ENCODE results near the gene DERA. TPM values are rescaled to one million over a fixed set of nuclear protein-coding genes. Genes with fewer than 3 reads are reported as not detected.

Gene DERA
- total RNA-seq, 1 donor = 47.4 TPM

DNA sequence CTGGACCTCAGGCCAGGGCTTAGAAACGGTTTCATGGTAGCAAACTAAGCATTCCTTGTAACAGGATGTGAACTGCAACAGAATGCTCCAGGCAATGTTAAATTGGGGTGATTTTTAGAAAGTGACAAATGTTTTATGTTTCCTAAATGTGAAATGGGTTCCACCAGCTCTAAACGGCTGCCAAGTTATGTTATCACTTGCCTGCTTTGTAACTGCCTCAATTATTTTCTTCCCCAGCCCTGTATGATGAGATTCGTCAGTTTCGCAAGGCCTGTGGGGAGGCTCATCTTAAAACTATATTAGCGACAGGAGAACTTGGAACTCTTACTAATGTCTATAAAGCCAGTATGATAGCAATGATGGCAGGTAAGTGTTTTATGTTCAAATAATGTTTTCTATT lies 70.9 kb downstream of the DERA start:
- Histone ChIP-seq H2AFZ (ENCODE audit: low read length) (no peak overlapping the region), H3K36me3 (ENCODE audit: insufficient read depth, low read length) (peaks cover 4% of the 10 kb centered on the region), H3K4me1 (ENCODE audit: insufficient read depth, low read length) (peaks cover 57% of the 10 kb centered on the region), H3K79me2 (ENCODE audit: insufficient read depth, low read length) (no peaks in the 10 kb centered on the region), H3K4me3 (ENCODE audit: insufficient read depth, low read length) (no peak overlapping the region), H3K27me3 (ENCODE audit: insufficient read depth, low read length) (no peaks in the 10 kb centered on the region), H3K27ac (ENCODE audit: low read depth, low read length) (peak overlapping the region; percentile 50), H4K20me1 (ENCODE audit: insufficient read depth, low read length) (no peaks in the 10 kb centered on the region), H3K9me3 (ENCODE audit: low read depth, low read length) (no peaks in the 10 kb centered on the region), H3K4me2 (ENCODE audit: insufficient read depth, low read length) (peak overlapping the region; percentile 28)
- DNase-seq (ENCODE audit: insufficient read length, low spot score, missing footprints) = no peak
- no peak for TF ChIP-seq CTCF (IDR thresholded peaks at IDR 0.05; ENCODE audit: extremely low read depth, low read depth, low read length)

- Histone ChIP-seq H3K27ac (ENCODE audit: low read depth, low read length) (peak overlapping the region; percentile 50), H3K4me3 (ENCODE audit: insufficient read depth, low read length) (no peak overlapping the region), H3K4me2 (ENCODE audit: insufficient read depth, low read length) (peak overlapping the region; percentile 28), H4K20me1 (ENCODE audit: insufficient read depth, low read length) (no peaks in the 10 kb centered on the region), H3K27me3 (ENCODE audit: insufficient read depth, low read length) (no peaks in the 10 kb centered on the region), H3K36me3 (ENCODE audit: insufficient read depth, low read length) (peaks cover 6% of the 10 kb centered on the region), H3K9me3 (ENCODE audit: low read depth, low read length) (no peaks in the 10 kb centered on the region), H3K79me2 (ENCODE audit: insufficient read depth, low read length) (no peaks in the 10 kb centered on the region), H3K4me1 (ENCODE audit: insufficient read depth, low read length) (peaks cover 56% of the 10 kb centered on the region), H2AFZ (ENCODE audit: low read length) (no peak overlapping the region)
- peak; percentile 78 for DNase-seq (ENCODE audit: insufficient read length, low spot score, missing footprints)
- peak; percentile 72 for TF ChIP-seq CTCF (IDR thresholded peaks at IDR 0.05; ENCODE audit: extremely low read depth, low read depth, low read length)
These were observed 71.3 kb downstream of the DERA start for GRCh38 chr12:15982471-15982870.

DNA sequence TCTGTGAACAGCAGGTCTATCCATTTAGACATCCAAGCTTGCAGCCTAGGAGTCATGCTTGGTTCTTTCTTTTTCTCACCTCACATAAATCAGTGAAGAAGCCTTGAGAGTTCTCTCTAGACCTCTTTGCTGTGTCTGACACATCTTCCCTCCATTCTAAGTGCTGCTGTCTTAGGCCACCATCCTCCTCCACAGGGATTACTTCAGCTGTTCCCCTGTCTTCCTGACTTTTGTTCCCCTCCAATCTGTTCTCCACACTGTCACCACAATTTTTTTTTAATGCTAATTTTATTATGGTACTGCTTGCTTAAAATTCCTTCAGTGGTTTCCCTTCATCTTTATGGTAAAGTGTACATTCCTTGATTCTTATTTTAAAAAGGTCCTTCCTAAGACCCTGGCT lies 71.8 kb downstream of the DERA start:
- no peak for DNase-seq (ENCODE audit: insufficient read length, low spot score, missing footprints)
- Histone ChIP-seq H3K9me3 (ENCODE audit: low read depth, low read length) (no peaks in the 10 kb centered on the region), H3K79me2 (ENCODE audit: insufficient read depth, low read length) (no peaks in the 10 kb centered on the region), H3K27ac (ENCODE audit: low read depth, low read length) (peak overlapping the region; percentile 23), H4K20me1 (ENCODE audit: insufficient read depth, low read length) (no peaks in the 10 kb centered on the region), H3K27me3 (ENCODE audit: insufficient read depth, low read length) (no peaks in the 10 kb centered on the region), H2AFZ (ENCODE audit: low read length) (no peak overlapping the region), H3K4me2 (ENCODE audit: insufficient read depth, low read length) (peak overlapping the region; percentile 19), H3K4me3 (ENCODE audit: insufficient read depth, low read length) (no peak overlapping the region), H3K4me1 (ENCODE audit: insufficient read depth, low read length) (peaks cover 52% of the 10 kb centered on the region), H3K36me3 (ENCODE audit: insufficient read depth, low read length) (peaks cover 10% of the 10 kb centered on the region)
- TF ChIP-seq CTCF (IDR thresholded peaks at IDR 0.05; ENCODE audit: extremely low read depth, low read depth, low read length) = no peak

DNA sequence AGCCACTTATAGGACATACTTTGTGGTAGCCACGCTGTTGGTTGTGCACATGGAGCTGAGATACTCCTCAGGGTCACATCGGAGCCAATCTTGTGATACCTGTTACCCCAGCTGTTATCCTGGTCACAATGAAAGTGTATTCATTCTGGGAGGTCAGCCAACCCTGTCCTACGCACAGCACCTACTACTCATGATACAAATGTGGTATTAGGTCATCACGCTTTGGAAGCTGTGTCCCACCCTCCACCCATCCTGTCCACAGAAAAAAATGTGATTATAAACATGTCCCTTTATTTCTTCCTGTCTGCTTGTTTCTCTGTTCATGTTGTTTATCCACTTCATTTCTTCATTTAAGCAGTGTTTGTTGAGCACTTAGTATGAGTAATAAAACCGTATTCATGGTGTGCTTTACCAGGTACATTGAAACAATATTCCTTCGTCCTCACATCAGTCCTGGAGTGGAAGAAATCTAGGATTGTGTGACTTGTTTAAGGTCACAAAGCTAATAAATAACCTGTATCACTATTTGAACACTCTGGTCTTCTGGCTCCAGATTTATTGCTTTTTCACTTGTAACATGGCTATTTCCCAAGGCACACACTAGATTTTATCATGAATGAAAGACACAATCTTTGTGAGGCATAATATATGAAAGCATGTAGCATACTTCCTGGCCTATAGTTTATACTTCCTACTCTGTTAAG lies 73.1 kb downstream of the DERA start:
- Histone ChIP-seq H2AFZ (ENCODE audit: low read length) (no peak overlapping the region), H3K27me3 (ENCODE audit: insufficient read depth, low read length) (no peaks in the 10 kb centered on the region), H3K9me3 (ENCODE audit: low read depth, low read length) (no peaks in the 10 kb centered on the region), H3K4me2 (ENCODE audit: insufficient read depth, low read length) (peak overlapping the region; percentile 15), H3K36me3 (ENCODE audit: insufficient read depth, low read length) (peaks cover 16% of the 10 kb centered on the region), H3K27ac (ENCODE audit: low read depth, low read length) (no peak overlapping the region), H4K20me1 (ENCODE audit: insufficient read depth, low read length) (no peaks in the 10 kb centered on the region), H3K79me2 (ENCODE audit: insufficient read depth, low read length) (no peaks in the 10 kb centered on the region), H3K4me1 (ENCODE audit: insufficient read depth, low read length) (peaks cover 39% of the 10 kb centered on the region), H3K4me3 (ENCODE audit: insufficient read depth, low read length) (no peak overlapping the region)
- no peak for DNase-seq (ENCODE audit: insufficient read length, low spot score, missing footprints)
- no peak for TF ChIP-seq CTCF (IDR thresholded peaks at IDR 0.05; ENCODE audit: extremely low read depth, low read depth, low read length)
